Measurements from ENCODE around the gene FBXO41. TPM values are rescaled to one million over a fixed set of nuclear protein-coding genes. Genes with fewer than 3 reads are reported as not detected.

Gene FBXO41
- total RNA-seq, 1 experiment from 2014 or later = 4.4 TPM

DNA sequence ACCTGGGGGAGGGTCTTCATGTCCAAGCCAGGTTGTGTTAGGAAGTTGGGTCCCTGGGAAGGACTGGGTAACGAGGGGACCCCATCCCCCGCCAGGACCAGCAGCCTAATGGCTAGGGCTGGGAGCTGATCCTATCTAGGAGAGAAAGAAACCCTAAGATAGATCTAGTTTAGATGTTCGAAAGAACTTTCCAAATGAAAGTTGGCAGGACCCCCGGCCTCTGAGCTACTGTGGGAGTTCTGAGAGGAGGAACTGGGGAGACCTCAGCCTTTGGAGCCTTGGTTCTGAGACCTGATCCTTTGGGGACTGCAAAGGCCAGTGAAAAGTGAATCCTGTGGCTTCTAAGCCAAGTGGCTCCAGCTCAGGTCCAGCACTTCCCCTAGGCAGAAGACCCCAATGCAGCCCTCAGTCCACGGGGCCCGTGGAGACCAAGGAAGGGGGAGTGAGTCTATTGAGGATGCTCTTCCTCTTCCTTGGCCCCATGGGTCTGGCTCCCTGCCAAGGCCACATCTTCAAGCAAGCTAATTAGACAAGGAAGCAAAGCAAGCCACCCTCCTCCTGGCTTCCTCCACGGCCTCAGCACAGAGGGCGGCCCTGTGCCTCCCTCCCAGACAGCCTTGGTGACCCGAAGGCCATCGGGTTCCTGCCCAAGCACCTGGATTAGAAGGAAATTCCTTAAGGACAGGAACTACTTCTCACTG, 26.7 kb downstream of the FBXO41 start:
- POLR2A ChIA-PET = no interaction called here
- Mint-ChIP-seq H3K4me3 (ENCODE audit: unreplicated experiment) (no peak overlapping the region), H3K36me3 (ENCODE audit: insufficient read depth, unreplicated experiment) (peaks cover 14% of the 10 kb centered on the region), H3K4me1 (ENCODE audit: insufficient read depth, unreplicated experiment) (no peaks in the 10 kb centered on the region), H3K9me3 (ENCODE audit: unreplicated experiment) (no peaks in the 10 kb centered on the region), H3K27me3 (ENCODE audit: insufficient read depth, unreplicated experiment) (no peaks in the 10 kb centered on the region), H3K27ac (ENCODE audit: low read depth, unreplicated experiment) (no peak overlapping the region)
- intact Hi-C loops (cut with micrococcal nuclease) = no loop called here
- TF ChIP-seq, protein P1, sequence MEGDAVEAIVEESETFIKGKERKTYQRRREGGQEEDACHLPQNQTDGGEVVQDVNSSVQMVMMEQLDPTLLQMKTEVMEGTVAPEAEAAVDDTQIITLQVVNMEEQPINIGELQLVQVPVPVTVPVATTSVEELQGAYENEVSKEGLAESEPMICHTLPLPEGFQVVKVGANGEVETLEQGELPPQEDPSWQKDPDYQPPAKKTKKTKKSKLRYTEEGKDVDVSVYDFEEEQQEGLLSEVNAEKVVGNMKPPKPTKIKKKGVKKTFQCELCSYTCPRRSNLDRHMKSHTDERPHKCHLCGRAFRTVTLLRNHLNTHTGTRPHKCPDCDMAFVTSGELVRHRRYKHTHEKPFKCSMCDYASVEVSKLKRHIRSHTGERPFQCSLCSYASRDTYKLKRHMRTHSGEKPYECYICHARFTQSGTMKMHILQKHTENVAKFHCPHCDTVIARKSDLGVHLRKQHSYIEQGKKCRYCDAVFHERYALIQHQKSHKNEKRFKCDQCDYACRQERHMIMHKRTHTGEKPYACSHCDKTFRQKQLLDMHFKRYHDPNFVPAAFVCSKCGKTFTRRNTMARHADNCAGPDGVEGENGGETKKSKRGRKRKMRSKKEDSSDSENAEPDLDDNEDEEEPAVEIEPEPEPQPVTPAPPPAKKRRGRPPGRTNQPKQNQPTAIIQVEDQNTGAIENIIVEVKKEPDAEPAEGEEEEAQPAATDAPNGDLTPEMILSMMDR (IDR thresholded peaks at IDR 0.05; ENCODE audit: unreplicated experiment) = no peak
- no TSS peak for BruUV-seq (replicated peaks)
- CTCF ChIA-PET = interaction anchor here (0.6 to 1.8 kb wide), 7 partner anchors 9 to 412 kb away, joined by 3 to 7 read pairs (median 3); no protein-coding TSS in a partner anchor
- DNase-seq (ENCODE audit: unreplicated experiment) = no peak

DNA sequence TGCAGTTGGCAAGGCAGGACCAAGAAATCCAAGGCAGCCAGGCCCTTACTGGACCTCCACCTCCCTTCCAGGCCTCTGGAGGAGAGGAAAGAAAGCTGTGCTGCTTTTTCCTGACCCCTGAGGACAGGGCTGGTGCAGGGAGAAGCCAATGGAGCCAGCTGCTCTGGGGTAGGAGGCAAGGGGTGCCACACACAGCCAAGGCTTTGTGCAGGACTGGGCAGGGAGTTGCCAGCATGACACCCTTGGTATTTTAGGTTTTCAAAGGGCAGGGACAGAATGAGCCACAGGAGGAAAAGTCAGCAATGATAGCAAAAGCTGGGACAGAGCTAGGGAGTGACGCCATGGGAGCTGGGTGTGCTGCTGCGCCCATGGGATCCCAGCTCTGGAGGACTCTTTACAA, 27.3 kb downstream of the FBXO41 start:
- H3K27me3 Mint-ChIP-seq (ENCODE audit: insufficient read depth, unreplicated experiment) = no peaks in the 10 kb centered on the region
- CTCF ChIA-PET = interaction anchor here (0.8 to 1.8 kb wide), 4 partner anchors 10 to 100 kb away, joined by 3 to 7 read pairs (median 4); no protein-coding TSS in a partner anchor
- H3K36me3 Mint-ChIP-seq (ENCODE audit: insufficient read depth, unreplicated experiment) = peaks cover 20% of the 10 kb centered on the region

DNA sequence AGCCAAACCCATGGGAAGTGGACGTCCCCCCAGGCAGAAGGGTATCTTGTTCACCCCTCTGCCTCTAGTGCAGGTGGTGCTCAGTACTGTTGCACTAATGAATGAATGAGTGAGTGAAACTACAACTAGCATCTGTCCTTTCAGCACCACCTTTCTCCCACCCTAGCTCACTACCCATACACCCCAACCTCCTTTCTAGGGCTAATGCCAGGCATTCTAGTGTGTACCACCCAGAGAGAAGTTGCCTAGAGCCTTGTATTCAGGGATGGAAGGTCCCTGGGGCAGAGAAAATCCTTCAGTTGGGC, 27.7 kb downstream of the FBXO41 start:
- Mint-ChIP-seq H3K27ac (ENCODE audit: low read depth, unreplicated experiment) (no peak overlapping the region), H3K9me3 (ENCODE audit: unreplicated experiment) (no peaks in the 10 kb centered on the region), H3K4me3 (ENCODE audit: unreplicated experiment) (no peak overlapping the region), H3K36me3 (ENCODE audit: insufficient read depth, unreplicated experiment) (peaks cover 24% of the 10 kb centered on the region), H3K4me1 (ENCODE audit: insufficient read depth, unreplicated experiment) (no peaks in the 10 kb centered on the region), H3K27me3 (ENCODE audit: insufficient read depth, unreplicated experiment) (no peaks in the 10 kb centered on the region)
- DNase-seq (ENCODE audit: unreplicated experiment) = no peak
- POLR2A ChIA-PET = no interaction called here
- BruUV-seq (replicated peaks) = no TSS peak
- CTCF ChIA-PET = interaction anchor here (1.1 to 1.8 kb wide), 2 partner anchors 44 to 488 kb away, joined by 4 to 7 read pairs; no protein-coding TSS in a partner anchor
- TF ChIP-seq, protein P1 (IDR thresholded peaks at IDR 0.05; ENCODE audit: unreplicated experiment) = no peak
- intact Hi-C loops (cut with micrococcal nuclease) = no loop called here

More for the DNA sequence above, 27.3 kb downstream of the FBXO41 start:
- H3K4me1 Mint-ChIP-seq (ENCODE audit: insufficient read depth, unreplicated experiment) = no peaks in the 10 kb centered on the region
- no peak overlapping the region for H3K27ac Mint-ChIP-seq (ENCODE audit: low read depth, unreplicated experiment)
- intact Hi-C loops (cut with micrococcal nuclease) = no loop called here
- DNase-seq (ENCODE audit: unreplicated experiment) = no peak
- TF ChIP-seq, protein P1 (IDR thresholded peaks at IDR 0.05; ENCODE audit: unreplicated experiment) = no peak
- POLR2A ChIA-PET = no interaction called here
- H3K4me3 Mint-ChIP-seq (ENCODE audit: unreplicated experiment) = no peak overlapping the region
- BruUV-seq (replicated peaks) = no TSS peak
- H3K9me3 Mint-ChIP-seq (ENCODE audit: unreplicated experiment) = no peaks in the 10 kb centered on the region

DNA sequence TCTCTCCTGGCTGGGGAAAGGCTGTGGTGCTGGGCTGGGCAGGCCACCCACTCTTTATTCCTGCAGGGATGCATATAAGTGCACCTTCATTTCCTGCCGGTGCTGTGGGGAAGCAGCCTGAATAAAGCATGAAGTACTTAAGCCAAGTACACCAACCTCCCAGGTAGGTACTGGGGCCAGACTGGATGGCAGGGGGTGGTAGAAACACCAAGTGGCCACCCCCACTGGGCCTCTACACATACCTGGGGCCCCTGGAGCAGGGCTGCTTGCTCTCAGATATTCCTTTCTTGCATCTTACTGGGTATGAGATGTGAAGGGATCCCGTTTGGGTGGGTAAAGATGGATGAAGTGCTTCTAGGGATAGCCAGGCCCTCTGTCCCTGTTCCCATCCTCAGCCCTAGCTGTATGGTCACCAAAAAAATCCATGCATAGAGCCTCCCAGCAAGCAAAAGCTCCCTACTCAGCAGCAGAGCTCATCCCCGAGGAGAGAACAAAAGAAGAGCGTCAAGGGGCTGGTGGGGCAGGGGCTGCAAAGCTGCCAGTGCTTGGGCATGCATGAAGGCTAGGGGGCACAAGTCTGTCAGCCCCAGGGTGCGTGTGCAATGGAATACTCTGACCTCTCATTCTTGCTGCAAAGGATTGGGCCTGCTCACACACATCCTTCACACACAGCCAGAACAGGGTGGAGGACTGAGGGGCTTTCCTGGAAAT, 28.2 kb downstream of the FBXO41 start:
- no peaks in the 10 kb centered on the region for H3K9me3 Mint-ChIP-seq (ENCODE audit: unreplicated experiment)
- ChIA-PET CTCF (interaction anchor here (0.6 to 1.8 kb wide), 3 partner anchors 43 to 487 kb away, joined by 3 to 7 read pairs (median 4); no protein-coding TSS in a partner anchor), POLR2A (interaction anchor here (1.7 kb wide), 1 partner anchor 11 kb away, joined by 7 read pairs; no protein-coding TSS in a partner anchor)

More for the DNA sequence above, 28.2 kb downstream of the FBXO41 start:
- TF ChIP-seq, protein P1 (IDR thresholded peaks at IDR 0.05; ENCODE audit: unreplicated experiment) = no peak
- H3K4me1 Mint-ChIP-seq (ENCODE audit: insufficient read depth, unreplicated experiment) = no peaks in the 10 kb centered on the region
- H3K27ac Mint-ChIP-seq (ENCODE audit: low read depth, unreplicated experiment) = no peak overlapping the region
- DNase-seq (ENCODE audit: unreplicated experiment) = no peak
- no peak overlapping the region for H3K4me3 Mint-ChIP-seq (ENCODE audit: unreplicated experiment)
- intact Hi-C loops (cut with micrococcal nuclease) = no loop called here
- H3K36me3 Mint-ChIP-seq (ENCODE audit: insufficient read depth, unreplicated experiment) = peaks cover 29% of the 10 kb centered on the region
- BruUV-seq (replicated peaks) = no TSS peak
- H3K27me3 Mint-ChIP-seq (ENCODE audit: insufficient read depth, unreplicated experiment) = no peaks in the 10 kb centered on the region

Data from MCF 10A (cell line).